Testis (tissue), 2 donors: ENCODE measurements around the gene RUNX1.

Source experiments
- POLR2A ChIP-seq: fragments of 450-650 bp; IDR thresholded peaks from one replicate; pipeline ENCODE4 v1.6.1; 2017; ENCODE audit warnings: antibody characterized with exemption, mild to moderate bottlenecking, moderate library complexity
- TF ChIP-seq, protein P1 (sequence below), 3 experiments: fragments of 450-650 bp in 2 of 3; fragments of 200-600 bp in 1 of 3; sonication (generic) in 1 of 3; IDR thresholded peaks; one replicate each; pipeline ENCODE4 v1.5.1; 2016 to 2019; ENCODE audit warnings: antibody characterized with exemption in 3 of 3, mild to moderate bottlenecking in 2 of 3, moderate library complexity in 1 of 3

DNA sequence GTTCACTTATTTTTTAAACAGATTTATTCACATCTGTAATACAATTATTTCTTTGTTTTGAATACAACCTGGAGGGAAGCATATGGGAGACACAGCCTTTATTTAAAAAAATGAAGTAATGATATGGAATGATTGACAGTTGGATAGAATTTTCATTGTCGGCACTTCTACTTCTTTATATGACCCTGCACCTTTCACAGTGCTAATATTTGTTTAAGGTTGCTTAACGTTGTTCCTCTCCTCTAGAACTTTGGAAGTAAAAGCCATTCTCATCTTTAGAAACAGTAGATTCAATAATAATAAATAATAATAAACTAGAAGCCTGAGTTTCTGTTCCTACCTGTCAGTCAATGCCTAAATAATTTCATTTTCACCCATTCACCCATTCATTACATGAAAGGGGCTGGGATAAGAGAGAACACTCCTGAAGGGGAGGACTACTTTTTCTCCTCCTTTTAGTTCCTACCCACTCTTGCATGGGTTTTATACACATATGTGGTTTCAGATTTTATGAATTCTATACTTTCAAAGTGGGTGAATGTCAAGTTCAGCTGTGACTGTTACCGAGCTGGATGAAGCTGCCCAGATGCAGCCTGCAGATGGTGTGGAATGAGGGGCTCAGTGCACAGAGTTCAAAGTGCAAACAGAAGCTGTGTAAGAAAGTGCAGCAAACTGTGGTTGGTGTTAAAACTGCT is 9.4 kb downstream of the RUNX1 start:
- TF ChIP-seq, protein P1, sequence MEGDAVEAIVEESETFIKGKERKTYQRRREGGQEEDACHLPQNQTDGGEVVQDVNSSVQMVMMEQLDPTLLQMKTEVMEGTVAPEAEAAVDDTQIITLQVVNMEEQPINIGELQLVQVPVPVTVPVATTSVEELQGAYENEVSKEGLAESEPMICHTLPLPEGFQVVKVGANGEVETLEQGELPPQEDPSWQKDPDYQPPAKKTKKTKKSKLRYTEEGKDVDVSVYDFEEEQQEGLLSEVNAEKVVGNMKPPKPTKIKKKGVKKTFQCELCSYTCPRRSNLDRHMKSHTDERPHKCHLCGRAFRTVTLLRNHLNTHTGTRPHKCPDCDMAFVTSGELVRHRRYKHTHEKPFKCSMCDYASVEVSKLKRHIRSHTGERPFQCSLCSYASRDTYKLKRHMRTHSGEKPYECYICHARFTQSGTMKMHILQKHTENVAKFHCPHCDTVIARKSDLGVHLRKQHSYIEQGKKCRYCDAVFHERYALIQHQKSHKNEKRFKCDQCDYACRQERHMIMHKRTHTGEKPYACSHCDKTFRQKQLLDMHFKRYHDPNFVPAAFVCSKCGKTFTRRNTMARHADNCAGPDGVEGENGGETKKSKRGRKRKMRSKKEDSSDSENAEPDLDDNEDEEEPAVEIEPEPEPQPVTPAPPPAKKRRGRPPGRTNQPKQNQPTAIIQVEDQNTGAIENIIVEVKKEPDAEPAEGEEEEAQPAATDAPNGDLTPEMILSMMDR (IDR thresholded peaks at IDR 0.05) = no peak
- no peak for TF ChIP-seq POLR2A
